ENCODE results near the gene C4orf50.

C4orf50 gene

DNA sequence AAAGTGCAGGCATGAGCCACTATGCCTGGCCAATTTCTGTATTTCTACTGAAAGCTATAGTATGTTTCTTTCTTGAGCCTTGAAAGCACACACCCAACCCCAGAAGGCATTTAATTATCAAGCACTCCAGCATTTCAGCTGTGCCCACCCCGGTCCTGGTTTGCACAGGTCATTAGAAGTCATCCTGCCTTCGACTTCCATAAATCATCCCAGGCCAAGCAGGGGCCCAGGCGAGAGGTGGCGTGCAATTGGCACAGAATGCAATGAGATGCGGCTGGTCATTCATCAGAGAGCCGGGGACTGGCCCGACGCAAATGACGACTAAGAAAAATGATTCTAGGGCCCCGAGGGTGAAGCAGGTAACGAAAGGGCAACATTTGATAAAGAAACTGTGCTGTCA is 100.6 kb downstream of the C4orf50 start:
- DNase-seq = no peak

DNA sequence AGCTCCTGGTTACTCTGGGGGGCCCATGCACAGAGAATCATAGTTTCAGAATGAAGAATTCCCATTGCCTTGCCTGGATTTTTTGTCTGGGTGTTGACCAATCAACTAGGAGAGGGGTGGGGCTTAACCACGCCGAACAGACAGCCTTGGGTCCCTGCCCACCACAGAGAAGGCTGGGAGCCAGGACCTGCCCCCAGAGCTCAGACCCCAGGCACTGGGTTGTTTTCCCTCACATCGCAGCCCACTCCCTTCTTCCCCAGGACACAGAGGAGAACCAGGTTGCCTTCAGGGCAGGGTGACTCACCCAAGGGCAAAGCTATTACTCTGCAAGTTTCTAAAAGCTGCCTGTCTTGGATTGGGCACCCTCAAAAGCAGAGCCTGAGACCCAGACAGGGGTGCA is 102.0 kb downstream of the C4orf50 start:
- DNase-seq = no peak

DNA sequence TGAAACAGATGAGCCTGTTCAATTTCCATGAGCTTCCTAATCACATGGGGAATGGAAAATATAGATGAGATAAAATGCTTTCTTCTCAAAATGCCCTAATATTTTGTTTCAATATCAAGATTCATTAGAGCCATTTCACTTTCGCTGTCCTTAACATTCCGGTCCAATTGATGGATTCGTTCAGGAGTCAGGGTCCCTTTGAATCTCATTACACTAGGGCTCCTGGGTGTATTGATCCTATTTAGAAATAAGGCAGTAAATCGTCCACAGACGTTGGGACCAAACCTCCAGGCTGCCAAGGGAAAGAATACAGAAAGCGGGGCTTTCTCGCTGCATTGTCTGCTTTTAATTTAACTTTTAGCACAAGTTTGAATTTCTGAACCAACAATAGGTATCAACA is 104.8 kb downstream of the C4orf50 start:
- DNase-seq = no peak

DNA sequence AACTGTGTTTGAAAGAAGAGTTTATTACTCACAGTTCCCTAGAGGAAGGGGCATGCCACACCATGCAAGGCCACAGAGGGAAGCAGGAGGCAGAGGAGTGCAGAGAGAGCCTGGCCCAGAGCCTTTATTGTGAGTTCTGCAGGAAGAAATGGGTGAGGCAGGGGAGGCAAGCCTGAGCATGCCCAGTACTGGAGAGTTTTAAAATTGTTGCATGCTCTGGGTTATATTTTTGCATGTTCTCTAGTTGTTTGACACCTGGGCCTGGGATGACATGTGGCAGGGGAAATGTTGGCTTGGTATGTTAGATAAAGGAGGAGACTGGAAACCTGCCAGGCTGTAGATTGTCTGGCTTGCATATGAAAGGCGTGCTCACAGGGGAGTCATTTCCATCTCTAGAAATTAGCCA is 105.6 kb downstream of the C4orf50 start:
- no peak for DNase-seq

DNA sequence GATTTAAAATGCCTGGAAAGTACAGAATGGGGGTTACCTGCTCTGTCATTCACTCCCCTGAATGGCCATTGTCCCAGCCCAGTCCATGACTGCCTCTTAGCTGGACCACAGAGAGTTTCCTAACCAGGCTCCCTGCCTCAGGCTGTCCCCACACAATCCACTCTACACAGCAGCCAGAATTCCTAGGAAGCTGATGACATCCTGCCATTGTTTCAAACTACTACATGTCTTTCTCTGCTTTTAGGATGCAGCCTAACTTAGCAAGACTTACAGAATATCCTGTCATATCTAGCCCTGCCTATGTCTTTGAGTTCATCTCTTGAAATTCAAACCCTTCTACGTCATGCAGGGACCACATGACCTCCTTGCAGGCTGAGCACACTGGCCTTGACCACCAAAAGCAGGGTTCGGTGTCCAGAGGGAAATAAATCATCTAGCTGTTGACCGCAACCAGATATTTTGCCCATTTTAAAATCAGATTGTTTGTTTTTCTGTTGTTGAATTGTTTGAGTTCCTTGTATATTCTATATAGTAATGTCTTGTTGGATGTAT is 109.3 kb downstream of the C4orf50 start:
- no peak for DNase-seq

DNA sequence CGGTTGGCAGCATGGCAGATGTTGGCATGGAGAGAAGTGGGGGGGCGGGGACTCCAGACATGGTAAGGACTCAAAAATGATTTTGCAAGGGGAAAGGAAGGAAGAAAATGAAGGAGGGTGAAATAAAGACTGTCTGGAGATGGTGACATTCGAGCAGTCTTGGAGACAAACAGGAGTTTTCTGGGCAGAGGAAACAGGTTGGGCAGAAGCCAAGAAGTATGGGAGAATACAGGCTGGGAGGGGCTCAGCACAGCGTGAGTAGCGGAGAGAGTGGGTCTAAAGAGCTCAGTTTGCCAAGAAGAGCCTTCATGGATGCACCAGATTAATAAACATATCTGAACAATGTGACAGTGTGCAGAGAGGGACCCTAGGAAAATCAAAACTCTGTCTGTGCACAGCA is 112.0 kb downstream of the C4orf50 start:
- DNase-seq = no peak

DNA sequence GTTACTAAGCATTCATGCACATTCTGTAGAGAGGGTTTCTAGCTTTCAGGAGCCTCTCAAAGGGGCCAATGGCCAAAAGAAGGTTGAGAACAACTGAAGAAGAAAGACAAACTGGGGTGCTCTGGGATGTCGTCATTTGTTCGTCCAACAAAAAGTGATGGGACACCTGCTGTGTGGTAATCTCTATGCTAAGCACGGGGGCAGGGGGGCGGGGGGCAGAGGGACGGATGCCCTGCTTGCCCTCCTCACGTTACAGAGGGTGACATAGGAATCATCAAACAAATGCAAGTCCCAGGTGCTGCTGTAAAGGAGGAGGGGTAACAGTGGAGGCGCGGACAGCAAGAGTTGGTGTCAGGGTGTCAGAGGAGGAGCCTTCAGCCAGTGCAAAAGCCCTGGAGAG is 112.5 kb downstream of the C4orf50 start:
- DNase-seq = no peak

DNA sequence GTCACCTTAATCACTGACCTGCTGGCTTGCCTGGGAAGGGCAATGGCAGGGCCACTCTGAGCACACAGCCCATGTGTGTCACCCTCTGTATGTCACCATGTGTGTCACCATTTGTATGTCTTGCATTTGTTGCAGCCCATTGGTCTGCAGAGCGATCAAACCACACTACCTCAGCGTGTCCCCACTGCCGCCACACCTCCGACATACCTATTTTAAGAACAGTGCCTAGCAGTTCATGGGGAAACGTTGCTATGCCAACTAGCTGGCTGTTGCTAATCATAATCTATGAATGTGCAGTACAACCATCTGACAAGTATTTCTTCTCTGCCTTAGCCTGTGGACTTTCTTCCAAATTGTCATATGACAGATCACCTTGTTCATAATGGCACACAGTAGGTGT is 117.4 kb downstream of the C4orf50 start:
- no peak for DNase-seq

DNA sequence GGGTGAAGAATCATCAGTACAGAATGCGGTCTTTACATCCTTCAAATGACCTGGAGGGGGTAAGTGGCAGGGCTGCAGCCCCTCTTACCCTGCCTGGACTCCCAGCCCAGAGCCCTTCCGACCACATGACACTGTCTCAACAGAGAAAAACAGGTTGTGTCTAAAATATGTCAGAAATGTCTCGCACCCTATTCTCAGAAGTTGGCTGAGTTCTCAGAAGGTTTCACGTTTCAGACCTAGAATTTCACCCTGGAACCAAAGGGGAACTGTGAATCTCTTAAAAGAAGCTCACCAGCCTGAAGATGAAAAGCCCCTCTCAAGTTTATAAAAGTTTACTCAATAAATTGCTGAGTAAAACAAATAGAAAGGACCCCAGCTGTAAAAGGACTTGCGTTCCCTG is 118.3 kb downstream of the C4orf50 start:
- DNase-seq = no peak

DNA sequence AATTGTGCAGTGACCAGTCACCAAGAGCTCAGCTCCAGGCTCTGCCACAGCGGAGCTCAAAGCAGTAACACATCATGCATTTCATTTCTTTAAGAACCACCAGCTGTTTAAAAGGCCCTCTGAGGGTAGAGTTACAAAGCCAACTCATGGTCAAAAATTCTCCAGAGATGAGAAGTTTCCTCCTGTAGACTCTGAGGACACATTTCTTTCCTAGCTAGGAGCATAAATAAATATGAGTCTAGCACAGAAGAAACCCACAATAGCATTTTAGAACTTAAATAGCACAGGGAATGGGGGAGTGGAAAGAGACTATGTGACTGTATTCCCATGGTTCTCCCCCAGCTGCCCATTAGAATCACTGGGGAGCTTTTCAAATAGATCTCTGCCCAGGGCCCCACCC is 118.8 kb downstream of the C4orf50 start:
- no peak for DNase-seq

DNA sequence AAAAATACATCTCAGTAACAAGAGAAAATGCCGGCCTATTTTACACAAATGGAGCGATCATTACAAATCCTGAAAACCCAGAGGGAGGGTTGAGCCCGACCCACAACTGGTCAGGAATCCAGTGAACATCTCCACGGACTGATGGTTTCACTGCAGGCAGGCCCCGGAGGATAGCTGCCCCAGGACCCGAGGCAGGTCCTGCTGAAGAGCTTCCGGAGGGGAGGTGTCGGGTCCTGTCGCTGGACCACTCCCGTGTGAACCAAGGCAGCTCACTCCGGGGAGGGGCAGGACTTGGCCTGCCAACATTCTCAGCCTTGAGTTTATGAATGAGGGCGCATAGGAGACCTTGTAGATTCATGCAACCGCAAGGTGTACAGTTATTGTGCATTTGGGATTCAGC is 120.6 kb downstream of the C4orf50 start:
- no peak for DNase-seq

DNA sequence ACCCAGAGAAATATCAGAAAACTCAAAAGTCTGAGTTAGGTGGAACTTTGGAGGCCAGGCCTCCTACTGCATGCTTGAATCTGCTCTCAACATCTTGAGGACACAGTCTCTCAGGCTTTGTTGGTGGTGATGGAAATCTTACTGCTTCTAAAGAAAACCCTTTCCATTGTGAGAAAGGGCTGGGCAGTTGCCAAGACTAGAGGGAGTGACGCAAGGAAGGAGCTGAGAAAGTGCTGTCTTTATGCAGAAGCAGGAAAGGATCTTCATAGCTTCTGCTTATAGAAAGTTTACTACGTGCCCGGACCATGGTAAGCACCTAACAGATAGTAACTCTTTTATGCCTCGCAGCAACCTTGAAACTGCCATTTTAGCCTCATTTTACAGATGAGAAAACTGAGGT is 122.9 kb downstream of the C4orf50 start:
- DNase-seq = no peak

DNA sequence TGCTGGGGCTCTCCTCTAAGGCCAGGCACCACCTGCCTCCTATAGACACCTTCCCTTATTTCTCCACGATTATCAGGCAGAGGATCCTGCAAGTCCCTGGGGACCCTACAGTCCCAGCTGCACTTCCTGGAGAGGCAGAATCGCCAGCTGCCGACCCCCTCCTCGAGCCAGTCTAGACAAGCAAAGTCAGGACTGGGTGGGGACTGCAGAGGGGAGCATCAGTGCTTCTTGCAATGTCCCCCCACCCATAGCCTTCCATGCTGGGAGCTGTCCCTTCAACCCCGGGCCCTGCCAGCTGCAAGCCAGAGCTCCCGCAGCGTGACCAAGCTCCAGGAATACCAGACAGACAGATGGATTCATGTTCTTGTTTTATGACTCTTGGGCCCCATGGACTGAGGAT is 124.0 kb downstream of the C4orf50 start:
- peak; percentile 29 for DNase-seq

DNA sequence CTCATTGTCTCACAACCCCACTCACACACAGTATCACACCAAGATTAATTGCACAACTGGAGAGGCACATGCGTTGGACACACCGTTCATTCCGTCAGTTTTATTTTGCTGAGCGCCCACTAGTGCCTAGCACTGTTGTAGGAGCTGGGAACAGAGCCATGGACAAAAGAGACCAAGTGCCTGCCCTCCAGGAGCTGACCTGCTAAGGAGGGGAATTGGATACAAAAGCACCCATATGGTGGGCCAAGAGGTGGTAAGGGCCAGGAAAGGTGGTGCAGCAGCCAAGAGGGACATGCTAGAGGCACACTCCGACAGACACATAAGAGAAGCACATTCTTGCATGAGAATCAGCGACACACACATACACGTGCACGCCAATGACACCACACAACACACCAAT is 124.6 kb downstream of the C4orf50 start:
- DNase-seq = no peak

DNA sequence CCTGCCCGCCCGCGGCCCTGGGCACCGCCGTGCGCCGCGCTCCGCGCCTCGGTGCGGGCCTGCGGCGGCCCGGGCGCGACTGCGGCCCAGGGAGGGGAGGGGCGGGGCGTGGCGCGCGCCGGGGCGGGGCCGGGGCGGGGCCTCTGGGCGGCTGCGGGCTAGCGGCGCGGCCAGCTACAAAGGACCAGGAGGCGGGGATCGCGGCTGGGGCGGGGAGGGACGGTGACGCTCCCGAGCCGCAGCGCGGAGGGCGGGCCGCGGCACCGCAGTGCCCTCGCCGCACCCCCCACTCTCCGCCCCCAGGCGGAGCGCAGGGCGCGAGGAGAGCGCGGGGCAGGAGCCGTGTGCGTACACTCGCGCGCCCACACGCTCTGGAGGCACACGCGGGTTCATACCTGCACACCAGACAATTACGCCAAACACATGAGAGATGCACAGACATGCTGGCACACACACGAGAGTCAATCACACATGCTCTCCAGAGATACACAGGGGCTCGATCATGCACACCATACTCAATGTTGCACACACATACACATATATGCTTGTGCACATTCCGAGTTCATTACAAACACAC is 125.1 kb downstream of the C4orf50 start, which contains the start of gene CRMP1:
Gene CRMP1, minus strand, starts transcription at position 83 of the 577 bp plus-strand sequence. CDS start 117 bp downstream, outside the sequence.
- peak; percentile 34 for DNase-seq

DNA sequence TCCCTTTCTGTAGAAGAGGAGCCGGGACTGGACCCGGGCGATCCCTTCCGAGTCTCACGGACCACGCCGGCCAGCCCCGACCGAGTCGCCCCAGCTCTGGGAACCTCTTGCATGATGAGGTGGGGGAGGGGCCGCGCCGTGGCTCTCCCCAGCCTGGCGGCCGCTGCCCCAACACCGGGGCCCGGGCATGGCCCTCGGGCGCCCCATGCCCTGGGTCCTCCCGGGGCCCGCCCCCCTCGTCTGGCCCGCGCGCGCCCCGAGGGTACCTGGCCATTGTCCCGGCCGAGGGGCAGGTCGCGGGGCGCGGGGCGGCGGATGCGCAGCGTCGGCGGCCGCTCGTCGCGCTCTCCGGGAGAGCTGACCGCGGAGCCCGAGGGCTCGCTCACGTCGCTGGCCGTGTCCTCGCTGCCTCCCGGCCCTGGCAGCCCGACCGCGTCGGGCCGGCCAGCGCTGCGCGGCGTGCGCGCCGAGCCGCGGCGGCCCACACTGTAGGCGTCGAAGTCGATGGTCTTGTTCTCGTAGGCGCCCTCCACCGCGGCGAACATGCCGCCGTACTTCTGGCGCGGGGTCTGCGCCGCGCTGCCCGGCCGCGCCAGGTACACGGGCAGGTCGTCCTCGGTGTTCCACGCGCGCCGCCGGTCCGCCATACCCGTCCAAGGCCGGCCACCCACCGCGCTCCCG is 125.8 kb downstream of the C4orf50 start:
- no peak for DNase-seq

DNA sequence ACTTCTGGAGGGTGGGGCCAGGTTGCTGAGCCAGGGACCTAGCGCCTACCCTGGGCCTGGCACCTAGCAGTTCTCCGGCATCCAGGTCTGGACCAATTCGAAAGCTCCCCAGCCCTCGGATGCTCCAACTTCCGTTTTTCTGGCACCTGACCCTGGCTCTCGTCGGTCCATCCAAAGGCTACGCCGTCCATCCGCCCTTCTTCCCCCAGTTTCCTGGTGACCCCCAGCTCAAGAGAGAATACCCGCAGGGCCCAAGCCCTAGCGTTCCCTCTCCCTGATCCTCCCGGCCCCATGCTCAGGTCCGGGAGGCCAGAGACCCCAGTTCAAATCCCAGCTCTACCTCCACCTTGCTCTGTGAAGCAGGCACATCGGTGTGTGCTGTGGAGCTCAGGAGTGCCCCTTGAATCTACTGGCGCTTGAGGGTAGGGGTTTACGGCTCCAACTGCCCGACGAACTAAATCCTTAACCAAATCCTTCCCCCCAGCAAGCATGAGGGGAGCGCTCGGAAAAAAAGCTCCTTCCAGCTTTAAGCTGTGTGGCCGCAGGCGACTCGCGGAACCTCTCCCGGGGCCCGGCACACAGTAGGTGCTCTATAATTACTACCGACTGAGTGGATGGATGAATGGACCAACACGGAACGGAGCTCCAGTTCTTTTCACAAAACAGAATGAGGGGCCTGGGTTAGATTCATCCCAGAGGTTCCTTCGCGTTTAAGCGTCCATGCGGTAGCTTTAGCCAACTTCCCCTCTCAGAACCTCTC is 126.5 kb downstream of the C4orf50 start:
- DNase-seq = peak; percentile 56

DNA sequence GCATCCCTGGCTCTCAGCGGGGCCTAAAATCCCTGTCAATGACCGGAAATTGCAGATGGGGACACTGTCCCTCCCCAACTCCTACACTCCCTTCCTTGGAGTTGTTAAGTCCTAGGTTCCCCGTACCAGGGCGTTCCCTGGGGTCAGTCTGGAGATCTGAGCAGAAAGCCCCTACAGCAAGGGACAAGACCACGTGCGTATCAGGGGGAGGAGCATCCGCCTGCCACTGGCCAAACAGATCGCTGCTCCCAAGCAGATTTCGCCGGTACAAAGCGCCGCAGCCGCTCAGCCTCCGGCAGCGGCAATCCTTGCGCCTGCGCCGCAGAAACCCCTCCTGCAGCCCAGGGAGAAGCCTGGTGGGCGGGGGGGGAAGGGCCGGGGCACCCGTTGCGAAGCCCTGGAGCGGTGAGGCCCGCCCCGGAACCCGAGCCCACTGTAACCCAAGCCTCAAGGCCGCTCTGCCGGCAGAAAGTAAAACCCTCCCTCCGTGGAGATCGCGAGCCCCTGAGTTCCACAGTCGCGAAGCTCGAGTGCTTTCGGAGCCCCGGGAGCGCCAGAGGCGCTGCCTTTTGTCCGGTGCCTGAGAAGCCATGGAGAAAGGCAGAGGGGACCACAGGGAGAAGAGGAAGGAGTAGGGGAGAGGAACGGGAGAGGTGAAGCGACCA is 128.0 kb downstream of the C4orf50 start:
- peak; percentile 34 for DNase-seq

DNA sequence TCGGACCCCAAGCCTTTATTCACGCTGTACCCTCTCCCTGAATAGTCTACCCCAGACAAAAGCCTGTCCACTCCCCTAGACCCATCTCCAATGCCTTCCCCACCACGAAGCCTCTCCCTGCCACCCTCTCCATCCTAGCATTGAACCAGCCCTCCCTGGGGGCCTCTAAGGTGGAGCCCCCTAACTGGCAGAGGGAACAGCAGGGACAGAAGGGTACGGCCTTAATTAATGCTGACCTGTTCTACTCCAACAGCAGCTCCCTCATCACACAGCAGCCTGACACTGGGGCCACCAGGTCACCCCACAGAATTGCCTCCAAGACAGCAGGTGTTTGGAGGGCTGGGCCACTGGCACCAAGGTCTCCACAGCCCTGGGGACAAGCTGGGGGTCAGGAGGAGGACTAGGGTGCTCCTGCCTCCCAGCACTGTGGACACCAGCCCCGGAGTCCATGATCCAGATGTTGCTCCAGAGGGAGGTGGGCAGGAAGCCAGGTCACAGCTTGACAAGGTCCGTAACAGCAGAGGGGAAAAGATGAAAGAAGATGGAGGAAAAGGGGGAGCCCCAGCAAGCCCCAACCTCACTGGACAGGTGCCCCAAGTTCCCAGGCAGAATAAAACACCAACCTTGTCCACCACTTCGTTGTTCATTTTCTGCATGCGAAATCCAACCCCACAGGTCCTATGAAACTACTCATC is 129.1 kb downstream of the C4orf50 start:
- peak; percentile 29 for DNase-seq

DNA sequence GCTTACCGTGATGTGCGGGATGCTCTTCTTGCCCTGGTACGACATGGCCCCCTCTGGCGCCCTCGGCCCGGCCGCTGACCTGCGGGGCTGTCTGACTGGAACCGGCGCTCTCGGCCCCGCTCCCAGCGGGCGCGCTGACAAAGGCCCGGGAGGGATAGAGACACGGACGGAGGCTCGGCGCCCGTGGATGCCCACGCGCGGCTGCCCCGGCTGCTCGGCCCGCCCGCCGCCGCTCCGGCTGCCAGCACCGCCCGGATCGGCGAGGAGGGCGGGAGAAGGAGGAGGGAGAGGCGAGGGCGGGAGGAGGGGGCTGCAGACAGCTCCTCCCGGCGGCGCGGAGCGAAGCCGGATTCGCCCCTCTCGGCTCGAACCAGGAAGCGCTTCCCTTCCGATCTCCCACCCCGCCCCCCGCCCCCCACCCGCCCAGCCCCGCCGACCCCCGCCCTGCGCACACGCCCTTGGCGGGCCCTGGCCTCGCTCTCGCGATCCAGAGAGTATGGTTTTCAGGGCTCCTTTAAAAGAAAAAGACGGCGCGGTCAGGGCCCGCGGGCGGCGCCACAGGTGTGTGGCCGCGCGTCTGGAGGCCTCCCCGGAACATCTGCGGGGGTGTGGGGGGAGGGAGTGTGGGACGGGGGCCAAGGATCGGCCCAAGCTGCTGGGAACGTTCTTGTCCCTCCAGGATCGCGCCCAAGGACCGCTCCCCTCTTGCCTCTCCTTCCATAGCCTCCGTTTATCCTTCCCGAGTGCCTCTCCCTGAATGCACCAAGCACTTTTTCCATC is 129.8 kb downstream of the C4orf50 start:
- DNase-seq = peak; percentile 52

DNA sequence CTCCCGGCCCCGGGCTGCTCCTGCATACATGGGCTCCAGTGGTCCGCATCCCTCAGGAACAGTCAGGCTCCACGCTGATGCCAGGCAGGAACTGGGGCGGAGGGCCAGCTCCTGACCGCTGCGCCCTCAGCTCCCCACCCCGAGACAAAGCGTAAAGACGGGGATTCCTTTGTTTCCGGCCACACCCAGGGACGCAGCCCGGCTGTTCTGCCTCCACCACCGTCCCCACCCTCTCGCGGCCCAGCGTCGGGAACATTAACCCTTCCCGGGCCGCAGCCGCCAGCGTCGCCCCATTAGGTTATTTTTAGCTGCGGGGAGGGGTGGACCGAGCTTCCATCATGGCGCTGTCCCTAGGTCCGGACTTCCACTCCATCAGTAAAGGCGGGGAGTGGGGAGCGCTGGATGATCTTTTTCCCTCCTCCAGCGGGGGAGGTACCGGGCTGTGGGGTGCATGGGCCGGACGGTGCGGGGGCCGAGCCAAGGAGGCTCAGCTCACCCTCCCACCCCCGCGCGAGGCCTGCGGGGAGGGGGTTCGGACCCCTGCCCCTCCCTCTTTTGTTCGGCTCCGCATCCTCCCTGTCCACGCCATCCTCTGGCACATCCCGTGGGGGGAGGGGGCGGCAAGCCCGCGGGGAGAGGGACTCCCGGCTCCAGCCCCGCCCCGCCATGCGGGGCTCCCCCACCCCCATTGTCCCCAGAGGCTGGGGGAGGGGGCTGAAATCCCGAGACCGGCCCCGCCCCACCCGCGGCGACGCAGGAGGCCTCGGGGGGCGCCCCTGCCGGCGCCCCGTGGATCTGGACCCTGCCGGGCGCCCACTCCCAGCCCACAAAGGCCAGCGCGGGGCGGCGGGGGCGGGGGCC is 130.6 kb downstream of the C4orf50 start:
- DNase-seq = peak; percentile 59

Measured in 8988T (cell line).